Measurements from ENCODE around the gene ARFGEF3. TPM values are rescaled to one million over a fixed set of nuclear protein-coding genes. Genes with fewer than 3 reads are reported as not detected.

ARFGEF3 gene
- total RNA-seq, 1 experiment from 2014 or later: 20.1 TPM

DNA sequence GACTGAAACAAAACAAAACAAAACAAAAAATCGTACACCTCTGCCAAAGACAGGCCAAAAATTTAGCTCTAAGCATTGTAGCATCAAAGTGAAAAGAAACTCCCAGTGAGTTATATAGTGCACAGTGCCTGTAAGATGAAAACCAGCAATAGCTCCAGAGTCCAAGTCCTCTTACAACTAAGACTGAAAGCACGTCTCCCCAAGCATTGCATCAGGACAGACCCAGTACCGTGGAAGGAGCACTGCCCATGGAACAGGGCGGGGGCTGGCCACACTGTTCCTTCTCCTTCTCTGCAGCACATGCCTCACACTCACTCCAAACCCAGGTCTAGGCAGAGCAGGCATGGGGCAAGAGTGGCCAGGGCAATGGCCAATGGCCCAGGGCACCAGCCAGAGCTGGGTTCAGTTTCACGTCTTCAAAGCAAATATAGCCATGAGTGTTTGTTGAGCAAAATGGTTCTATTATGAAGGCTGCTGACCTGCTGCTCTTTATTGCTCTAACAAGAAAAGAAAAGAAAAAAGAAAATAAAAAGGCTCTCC is 128.8 kb downstream of the ARFGEF3 start:
- H3K4me1 Mint-ChIP-seq: peaks cover 15% of the 10 kb centered on the region
- no peak for ATAC-seq
- DNase-seq (ENCODE audit: low spot score): no peak
- POLR2A ChIA-PET: no interaction called here
- no peak overlapping the region for H3K4me3 Mint-ChIP-seq
- CTCF ChIA-PET: interaction anchor here (0.7 kb wide), 1 partner anchor 13 kb away, joined by 3 read pairs; no protein-coding TSS in a partner anchor
- no peak overlapping the region; the same call in 1 of the 2 replicates for H3K27ac Mint-ChIP-seq
- no peaks in the 10 kb centered on the region for H3K27me3 Mint-ChIP-seq (ENCODE audit: low read depth)
- no peaks in the 10 kb centered on the region for H3K9me3 Mint-ChIP-seq
- H3K36me3 Mint-ChIP-seq: peaks cover 16% of the 10 kb centered on the region
- TF ChIP-seq MYBL2 (CRISPR knock-in tag; IDR thresholded peaks at IDR 0.05) (no peak), ZNF232 (CRISPR knock-in tag; IDR thresholded peaks at IDR 0.05) (no peak), FOXP1 (CRISPR knock-in tag; IDR thresholded peaks at IDR 0.05; ENCODE audit: borderline replicate concordance) (no peak)
- TF ChIP-seq, protein P1, sequence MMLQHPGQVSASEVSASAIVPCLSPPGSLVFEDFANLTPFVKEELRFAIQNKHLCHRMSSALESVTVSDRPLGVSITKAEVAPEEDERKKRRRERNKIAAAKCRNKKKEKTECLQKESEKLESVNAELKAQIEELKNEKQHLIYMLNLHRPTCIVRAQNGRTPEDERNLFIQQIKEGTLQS (CRISPR knock-in tag; conservative IDR thresholded peaks at IDR 0.05): no peak

DNA sequence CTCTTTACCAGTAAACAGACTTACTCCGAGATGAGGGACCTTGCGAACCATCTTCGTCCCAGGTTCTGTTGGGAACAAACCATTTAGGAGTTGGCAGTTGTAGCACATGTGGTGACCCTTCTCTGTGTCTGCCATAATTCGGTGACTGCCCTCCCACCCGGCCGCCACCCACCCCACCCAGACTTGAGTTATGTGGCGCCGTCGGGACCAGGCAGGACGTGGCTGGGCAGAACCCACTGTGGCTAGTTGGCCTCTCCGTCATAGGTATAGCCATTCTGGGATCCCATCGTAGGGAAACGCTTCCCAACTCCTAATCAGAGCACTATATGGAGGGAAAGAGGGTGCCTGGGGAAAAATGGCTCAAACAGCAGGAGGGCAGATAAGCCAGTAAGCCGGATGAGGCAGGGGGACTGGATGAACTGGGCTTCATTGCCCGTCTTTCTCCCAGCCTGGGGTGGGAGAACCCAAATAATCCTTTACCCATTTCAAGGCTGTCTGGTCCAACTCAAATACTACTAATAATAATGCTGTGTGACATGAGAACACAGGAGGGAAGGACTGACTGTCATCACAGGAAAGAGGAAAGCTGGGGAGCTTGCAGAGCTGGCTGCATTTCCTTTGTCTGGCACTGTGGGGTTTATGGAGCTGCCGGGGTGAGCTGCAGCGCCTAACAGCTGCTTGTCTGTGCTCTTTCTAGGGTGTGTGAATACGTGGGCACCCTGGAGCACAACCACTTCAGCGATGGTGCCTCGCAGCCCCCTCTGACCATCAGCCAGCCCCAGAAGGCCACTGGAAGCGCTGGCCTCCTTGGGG is 129.5 kb downstream of the ARFGEF3 start:
- no peak for TF ChIP-seq ZNF138 (CRISPR knock-in tag; conservative IDR thresholded peaks at IDR 0.05)
- peak; percentile 27; the same call in 1 of the 2 replicates for TF ChIP-seq ZNF423 (CRISPR knock-in tag; IDR thresholded peaks at IDR 0.05)
- no peaks in the 10 kb centered on the region for H3K27me3 Mint-ChIP-seq (ENCODE audit: low read depth)
- no peak overlapping the region for H3K4me3 Mint-ChIP-seq
- no peaks in the 10 kb centered on the region for H3K9me3 Mint-ChIP-seq
- ATAC-seq (peak; percentile 52), DNase-seq (ENCODE audit: low spot score) (no peak)
- H3K27ac Mint-ChIP-seq: no peak overlapping the region
- H3K36me3 Mint-ChIP-seq: peaks cover 12% of the 10 kb centered on the region
- CTCF ChIA-PET: interaction anchor here (0.8 to 1.1 kb wide), 4 partner anchors 106 to 176 kb away, joined by 3 to 4 read pairs (median 3); partner anchors contain the start of gene HEBP2
- peaks cover 15% of the 10 kb centered on the region for H3K4me1 Mint-ChIP-seq
- POLR2A ChIA-PET: no interaction called here

DNA sequence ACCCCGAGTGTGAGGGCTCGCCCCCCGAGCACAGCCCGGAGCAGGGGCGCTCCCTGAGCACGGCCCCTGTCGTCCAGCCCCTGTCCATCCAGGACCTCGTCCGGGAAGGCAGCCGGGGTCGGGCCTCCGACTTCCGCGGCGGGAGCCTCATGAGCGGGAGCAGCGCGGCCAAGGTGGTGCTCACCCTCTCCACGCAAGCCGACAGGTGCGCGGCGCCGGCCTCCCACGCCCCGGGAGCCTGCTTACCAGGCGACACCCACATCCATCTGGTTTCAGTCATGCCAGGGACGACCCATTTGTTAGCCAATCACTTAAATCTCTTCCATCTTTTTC is 130.1 kb downstream of the ARFGEF3 start:
- TF ChIP-seq, protein P2, sequence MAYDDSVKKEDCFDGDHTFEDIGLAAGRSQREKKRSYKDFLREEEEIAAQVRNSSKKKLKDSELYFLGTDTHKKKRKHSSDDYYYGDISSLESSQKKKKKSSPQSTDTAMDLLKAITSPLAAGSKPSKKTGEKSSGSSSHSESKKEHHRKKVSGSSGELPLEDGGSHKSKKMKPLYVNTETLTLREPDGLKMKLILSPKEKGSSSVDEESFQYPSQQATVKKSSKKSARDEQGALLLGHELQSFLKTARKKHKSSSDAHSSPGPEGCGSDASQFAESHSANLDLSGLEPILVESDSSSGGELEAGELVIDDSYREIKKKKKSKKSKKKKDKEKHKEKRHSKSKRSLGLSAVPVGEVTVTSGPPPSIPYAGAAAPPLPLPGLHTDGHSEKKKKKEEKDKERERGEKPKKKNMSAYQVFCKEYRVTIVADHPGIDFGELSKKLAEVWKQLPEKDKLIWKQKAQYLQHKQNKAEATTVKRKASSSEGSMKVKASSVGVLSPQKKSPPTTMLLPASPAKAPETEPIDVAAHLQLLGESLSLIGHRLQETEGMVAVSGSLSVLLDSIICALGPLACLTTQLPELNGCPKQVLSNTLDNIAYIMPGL (CRISPR knock-in tag; IDR thresholded peaks at IDR 0.05): no peak
- TF ChIP-seq ZNF396 (CRISPR knock-in tag; IDR thresholded peaks at IDR 0.05; ENCODE audit: borderline replicate concordance) (no peak), ZNF671 (CRISPR knock-in tag; IDR thresholded peaks at IDR 0.05) (no peak), HMGA2 (CRISPR knock-in tag; IDR thresholded peaks at IDR 0.05) (no peak), TEAD4 (CRISPR knock-in tag; IDR thresholded peaks at IDR 0.05) (no peak)
- Mint-ChIP-seq H3K4me1 (peaks cover 15% of the 10 kb centered on the region), H3K27me3 (ENCODE audit: low read depth) (no peaks in the 10 kb centered on the region), H3K4me3 (no peak overlapping the region), H3K36me3 (peaks cover 8% of the 10 kb centered on the region), H3K9me3 (no peaks in the 10 kb centered on the region), H3K27ac (no peak overlapping the region)
- CTCF ChIA-PET: interaction anchor here (0.8 to 1.1 kb wide), 4 partner anchors 105 to 176 kb away, joined by 3 to 4 read pairs (median 3); partner anchors contain the start of gene HEBP2
- ATAC-seq: peak; percentile 8; the same call in 1 of the 2 replicates
- no peak for DNase-seq (ENCODE audit: low spot score)
- POLR2A ChIA-PET: no interaction called here

DNA sequence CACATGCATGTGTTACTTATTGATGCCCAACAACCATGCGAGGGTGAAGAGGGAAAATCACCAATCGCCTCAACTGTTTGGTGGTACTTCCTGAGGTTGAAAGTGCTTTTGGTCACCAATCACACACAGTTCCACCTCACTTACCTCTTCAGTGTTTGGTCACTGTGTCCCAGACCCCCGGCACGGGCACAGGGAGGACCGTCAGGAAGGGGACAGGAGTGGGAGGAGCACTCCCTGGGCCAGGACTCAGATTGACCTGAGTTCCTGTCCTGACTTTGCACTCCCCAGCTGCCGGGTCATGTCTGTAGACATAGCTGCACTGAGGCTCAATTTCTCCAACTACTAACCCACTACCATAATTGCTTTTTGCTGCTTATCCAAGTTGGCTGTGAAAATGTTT is 130.7 kb downstream of the ARFGEF3 start:
- peaks cover 15% of the 10 kb centered on the region for H3K4me1 Mint-ChIP-seq
- H3K27ac Mint-ChIP-seq: no peak overlapping the region
- DNase-seq (ENCODE audit: low spot score) (no peak), ATAC-seq (no peak)
- ChIA-PET CTCF (no interaction called here), POLR2A (no interaction called here)
- TF ChIP-seq, protein P3, sequence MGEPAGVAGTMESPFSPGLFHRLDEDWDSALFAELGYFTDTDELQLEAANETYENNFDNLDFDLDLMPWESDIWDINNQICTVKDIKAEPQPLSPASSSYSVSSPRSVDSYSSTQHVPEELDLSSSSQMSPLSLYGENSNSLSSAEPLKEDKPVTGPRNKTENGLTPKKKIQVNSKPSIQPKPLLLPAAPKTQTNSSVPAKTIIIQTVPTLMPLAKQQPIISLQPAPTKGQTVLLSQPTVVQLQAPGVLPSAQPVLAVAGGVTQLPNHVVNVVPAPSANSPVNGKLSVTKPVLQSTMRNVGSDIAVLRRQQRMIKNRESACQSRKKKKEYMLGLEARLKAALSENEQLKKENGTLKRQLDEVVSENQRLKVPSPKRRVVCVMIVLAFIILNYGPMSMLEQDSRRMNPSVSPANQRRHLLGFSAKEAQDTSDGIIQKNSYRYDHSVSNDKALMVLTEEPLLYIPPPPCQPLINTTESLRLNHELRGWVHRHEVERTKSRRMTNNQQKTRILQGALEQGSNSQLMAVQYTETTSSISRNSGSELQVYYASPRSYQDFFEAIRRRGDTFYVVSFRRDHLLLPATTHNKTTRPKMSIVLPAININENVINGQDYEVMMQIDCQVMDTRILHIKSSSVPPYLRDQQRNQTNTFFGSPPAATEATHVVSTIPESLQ (CRISPR knock-in tag; IDR thresholded peaks at IDR 0.05): no peak
- no peak for TF ChIP-seq ZNF671 (CRISPR knock-in tag; IDR thresholded peaks at IDR 0.05)
- no peak for TF ChIP-seq ZNF138 (CRISPR knock-in tag; conservative IDR thresholded peaks at IDR 0.05)
- TF ChIP-seq, protein P4, sequence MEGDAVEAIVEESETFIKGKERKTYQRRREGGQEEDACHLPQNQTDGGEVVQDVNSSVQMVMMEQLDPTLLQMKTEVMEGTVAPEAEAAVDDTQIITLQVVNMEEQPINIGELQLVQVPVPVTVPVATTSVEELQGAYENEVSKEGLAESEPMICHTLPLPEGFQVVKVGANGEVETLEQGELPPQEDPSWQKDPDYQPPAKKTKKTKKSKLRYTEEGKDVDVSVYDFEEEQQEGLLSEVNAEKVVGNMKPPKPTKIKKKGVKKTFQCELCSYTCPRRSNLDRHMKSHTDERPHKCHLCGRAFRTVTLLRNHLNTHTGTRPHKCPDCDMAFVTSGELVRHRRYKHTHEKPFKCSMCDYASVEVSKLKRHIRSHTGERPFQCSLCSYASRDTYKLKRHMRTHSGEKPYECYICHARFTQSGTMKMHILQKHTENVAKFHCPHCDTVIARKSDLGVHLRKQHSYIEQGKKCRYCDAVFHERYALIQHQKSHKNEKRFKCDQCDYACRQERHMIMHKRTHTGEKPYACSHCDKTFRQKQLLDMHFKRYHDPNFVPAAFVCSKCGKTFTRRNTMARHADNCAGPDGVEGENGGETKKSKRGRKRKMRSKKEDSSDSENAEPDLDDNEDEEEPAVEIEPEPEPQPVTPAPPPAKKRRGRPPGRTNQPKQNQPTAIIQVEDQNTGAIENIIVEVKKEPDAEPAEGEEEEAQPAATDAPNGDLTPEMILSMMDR (IDR thresholded peaks at IDR 0.05): no peak
- TF ChIP-seq, protein P5, sequence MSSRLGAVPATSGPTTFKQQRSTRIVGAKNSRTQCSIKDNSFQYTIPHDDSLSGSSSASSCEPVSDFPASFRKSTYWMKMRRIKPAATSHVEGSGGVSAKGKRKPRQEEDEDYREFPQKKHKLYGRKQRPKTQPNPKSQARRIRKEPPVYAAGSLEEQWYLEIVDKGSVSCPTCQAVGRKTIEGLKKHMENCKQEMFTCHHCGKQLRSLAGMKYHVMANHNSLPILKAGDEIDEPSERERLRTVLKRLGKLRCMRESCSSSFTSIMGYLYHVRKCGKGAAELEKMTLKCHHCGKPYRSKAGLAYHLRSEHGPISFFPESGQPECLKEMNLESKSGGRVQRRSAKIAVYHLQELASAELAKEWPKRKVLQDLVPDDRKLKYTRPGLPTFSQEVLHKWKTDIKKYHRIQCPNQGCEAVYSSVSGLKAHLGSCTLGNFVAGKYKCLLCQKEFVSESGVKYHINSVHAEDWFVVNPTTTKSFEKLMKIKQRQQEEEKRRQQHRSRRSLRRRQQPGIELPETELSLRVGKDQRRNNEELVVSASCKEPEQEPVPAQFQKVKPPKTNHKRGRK (CRISPR knock-in tag; IDR thresholded peaks at IDR 0.05; ENCODE audit: borderline replicate concordance): no peak
- TF ChIP-seq RORB (CRISPR knock-in tag; IDR thresholded peaks at IDR 0.05): no peak
- no peak for TF ChIP-seq ZNF121 (CRISPR knock-in tag; IDR thresholded peaks at IDR 0.05)
- TF ChIP-seq FOXK1 (CRISPR knock-in tag; IDR thresholded peaks at IDR 0.05): no peak
- no peak for TF ChIP-seq CREM (CRISPR knock-in tag; IDR thresholded peaks at IDR 0.05)
- TF ChIP-seq NFATC4 (CRISPR knock-in tag; IDR thresholded peaks at IDR 0.05): no peak
- no peak overlapping the region for H3K4me3 Mint-ChIP-seq
- peaks cover under 1% of the 10 kb centered on the region for H3K36me3 Mint-ChIP-seq
- H3K27me3 Mint-ChIP-seq (ENCODE audit: low read depth): no peaks in the 10 kb centered on the region
- no peaks in the 10 kb centered on the region for H3K9me3 Mint-ChIP-seq
